Endodermal cell (in vitro differentiated cells): ENCODE results near the gene TMX3. TPM values are rescaled to one million over a fixed set of nuclear protein-coding genes. Genes with fewer than 3 reads are reported as not detected.

Experiments used
- DNase-seq: peaks from one replicate; pipeline ENCODE4 v3.0.0-alpha.2; 2017
- H3K27ac ChIP-seq: 2 replicates; pipeline ENCODE4 v1.5.1; 2013; ENCODE audit warnings: mild to moderate bottlenecking, low read depth, low read length, moderate library complexity
- H3K27me3 ChIP-seq: 2 replicates; pipeline ENCODE4 v1.6.1; 2013; ENCODE audit warnings: mild to moderate bottlenecking, low read length, moderate library complexity; ENCODE audit not compliant: insufficient read depth, control insufficient read depth, poor library complexity, severe bottlenecking
- H3K36me3 ChIP-seq: 2 replicates; pipeline ENCODE4 v1.7.0; 2013; ENCODE audit warnings: mild to moderate bottlenecking, low read length, moderate library complexity; ENCODE audit not compliant: control insufficient read depth, insufficient read depth
- H3K4me1 ChIP-seq: one replicate; pipeline ENCODE4 v1.7.0; 2013; ENCODE audit warnings: low read length; ENCODE audit not compliant: control insufficient read depth, insufficient read depth
- H3K4me3 ChIP-seq: 2 replicates; pipeline ENCODE4 v1.5.1; 2013; ENCODE audit warnings: mild to moderate bottlenecking, low read length, moderate library complexity
- H3K9ac ChIP-seq: 2 replicates; pipeline ENCODE4 v1.6.1; 2013; ENCODE audit warnings: mild to moderate bottlenecking, low read length, moderate library complexity; ENCODE audit not compliant: poor library complexity, severe bottlenecking; ENCODE audit errors: extremely low read depth
- H3K9me3 ChIP-seq: 2 replicates; pipeline ENCODE4 v1.6.1; 2013; ENCODE audit warnings: mild to moderate bottlenecking, low read length, moderate library complexity; ENCODE audit not compliant: control insufficient read depth
- H3K27ac Mint-ChIP-seq: 2 replicates; pipeline ENCODE4 v1.8.0; 2020; ENCODE audit warnings: mixed read lengths
- H3K27me3 Mint-ChIP-seq: 2 replicates; pipeline ENCODE4 v1.8.0; 2021; ENCODE audit warnings: mild to moderate bottlenecking, mixed read lengths; ENCODE audit not compliant: insufficient read depth
- H3K36me3 Mint-ChIP-seq: 2 replicates; pipeline ENCODE4 v1.8.0; 2020; ENCODE audit warnings: low read depth, mixed read lengths
- H3K4me1 Mint-ChIP-seq: 2 replicates; pipeline ENCODE4 v1.8.0; 2020; ENCODE audit warnings: mixed read lengths
- H3K4me3 Mint-ChIP-seq: 2 replicates; pipeline ENCODE4 v1.8.0; 2020; ENCODE audit warnings: mild to moderate bottlenecking, moderate library complexity, mixed read lengths
- H3K9me3 Mint-ChIP-seq: 2 replicates; pipeline ENCODE4 v1.8.0; 2020; ENCODE audit warnings: mild to moderate bottlenecking, mixed read lengths
- CTCF ChIP-seq: fragments of 200-600 bp; sonication (generic); conservative IDR thresholded peaks from 2 replicates; pipeline ENCODE4 v1.5.0; 2021; ENCODE audit warnings: antibody characterized with exemption, mild to moderate bottlenecking
- WGBS, 2 experiments: methylation state at CpG; one replicate each; pipeline versions ENCODE4 v1.1.5 to v1.1.7; 2013; ENCODE audit warnings: missing lambda C conversion rate in 2 of 2, mixed read lengths in 1 of 2; ENCODE audit not compliant: insufficient coverage in 1 of 2, insufficient read length in 1 of 2; 5-methylcytosine and 5-hydroxymethylcytosine counted together
- total RNA-seq, 2 donors: library from RNA; stranded (reverse); fragmentation: NEBNext Ultra II Directional in 1 of 2; extraction: Animal tissue kit (Norgen Biotek cat#: 25700) in 1 of 2; gene quantifications; 2 replicates in 1 of 2; 3 replicates in 1 of 2; pipeline ENCODE4 v1.2.1, GENCODE V29; 2021

The TMX3 gene
- total RNA-seq, 2 donors from 2014 or later: 50.7 to 51.2 TPM

DNA sequence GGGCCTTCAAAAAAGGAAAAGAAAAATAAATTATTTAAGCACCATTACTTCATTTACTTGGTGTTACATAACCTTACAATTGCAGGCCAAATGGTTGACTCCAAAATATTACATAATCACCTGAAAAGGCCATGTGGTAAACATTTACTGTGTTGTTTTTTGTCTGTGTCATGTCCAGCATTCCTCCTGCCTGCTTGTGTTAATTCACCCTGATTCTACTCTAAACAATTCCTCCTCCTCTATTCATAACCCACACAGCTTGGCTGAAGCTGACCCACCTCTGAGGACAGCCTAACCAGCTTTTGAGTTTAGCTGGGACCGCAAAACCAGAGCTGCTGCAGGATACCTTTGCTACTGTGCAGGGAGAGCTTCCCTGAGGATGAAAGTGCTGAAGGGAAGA lies 35.4 kb downstream of the TMX3 start:
- WGBS, 2 experiments: 67 to 87% methylated on average over 1 of the region's 1 CpG
- Histone ChIP-seq H3K36me3 (peaks cover 93% of the 10 kb centered on the region), H3K27me3 (no peaks in the 10 kb centered on the region), H3K27ac (no peak overlapping the region), H3K9ac (no peak overlapping the region), H3K4me3 (no peak overlapping the region), H3K4me1 (no peaks in the 10 kb centered on the region), H3K9me3 (no peaks in the 10 kb centered on the region)
- TF ChIP-seq CTCF: no peak
- Mint-ChIP-seq H3K27me3 (no peaks in the 10 kb centered on the region), H3K4me1 (no peaks in the 10 kb centered on the region), H3K4me3 (no peak overlapping the region), H3K36me3 (peaks cover 31% of the 10 kb centered on the region), H3K27ac (no peak overlapping the region), H3K9me3 (no peaks in the 10 kb centered on the region)
- no peak for DNase-seq

DNA sequence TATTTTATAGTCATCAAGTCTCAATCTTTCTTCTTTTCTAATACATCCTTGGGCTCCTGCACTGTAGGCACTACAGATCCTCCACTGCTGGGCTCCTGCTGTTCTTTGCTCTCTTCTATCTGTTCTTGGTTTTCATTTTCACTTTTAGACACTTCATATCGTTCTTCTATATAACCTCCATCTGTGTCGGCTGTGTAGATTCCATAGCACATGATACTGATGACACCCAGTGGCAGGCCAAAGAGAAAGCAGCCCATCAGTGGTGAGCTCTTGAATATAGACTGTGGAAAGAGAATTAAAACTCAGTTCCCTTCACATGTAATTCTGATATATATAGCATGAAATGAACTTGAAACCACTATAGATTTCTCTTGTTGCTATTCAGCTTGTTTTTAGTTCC lies 38.0 kb downstream of the TMX3 start:
- peak; percentile 56 for TF ChIP-seq CTCF
- Mint-ChIP-seq H3K9me3 (no peaks in the 10 kb centered on the region), H3K4me3 (no peak overlapping the region), H3K27ac (no peak overlapping the region), H3K27me3 (no peaks in the 10 kb centered on the region), H3K4me1 (no peaks in the 10 kb centered on the region), H3K36me3 (peaks cover 29% of the 10 kb centered on the region)
- Histone ChIP-seq H3K4me1 (no peaks in the 10 kb centered on the region), H3K9me3 (no peaks in the 10 kb centered on the region), H3K9ac (no peak overlapping the region), H3K27me3 (no peaks in the 10 kb centered on the region), H3K36me3 (peaks cover 74% of the 10 kb centered on the region), H3K27ac (no peak overlapping the region), H3K4me3 (no peak overlapping the region)
- no peak for DNase-seq
- 92 to 100% methylated on average over 2 of the region's 2 CpGs for WGBS, 2 experiments

- TF ChIP-seq CTCF: no peak
- Mint-ChIP-seq H3K9me3 (no peaks in the 10 kb centered on the region), H3K4me1 (peaks cover 2% of the 10 kb centered on the region), H3K27me3 (no peaks in the 10 kb centered on the region), H3K4me3 (no peak overlapping the region), H3K36me3 (no peaks in the 10 kb centered on the region), H3K27ac (no peak overlapping the region)
- Histone ChIP-seq H3K4me1 (no peaks in the 10 kb centered on the region), H3K9ac (no peak overlapping the region), H3K27ac (no peak overlapping the region), H3K9me3 (no peaks in the 10 kb centered on the region), H3K36me3 (no peaks in the 10 kb centered on the region), H3K4me3 (no peak overlapping the region), H3K27me3 (no peaks in the 10 kb centered on the region)
- WGBS, 2 experiments: 82 to 88% methylated on average over 2 to 5 of the region's 5 CpGs
- no peak for DNase-seq
Measured at GRCh38 chr18:68667121-68667520, 47.8 kb downstream of the TMX3 start.
